Upper lobe of left lung (tissue), 4 donors: Measurements from ENCODE around the gene CDCA4.

Experiments used
- CTCF ChIP-seq, 6 experiments: fragments of 450-650 bp in 4 of 6; fragments of 200-600 bp in 2 of 6; sonication (generic) in 2 of 6; IDR thresholded peaks; one replicate each; pipeline ENCODE4 v1.5.1; 2016 to 2019; ENCODE audit warnings: antibody characterized with exemption in 6 of 6
- POLR2A ChIP-seq, 4 donors: fragments of 450-650 bp; IDR thresholded peaks; one replicate each; pipeline ENCODE4 v1.5.1; 2016 to 2017; ENCODE audit warnings: antibody characterized with exemption in 4 of 4, mild to moderate bottlenecking in 2 of 4
- POLR2AphosphoS5 ChIP-seq, 2 donors: sonication (generic); formaldehyde crosslinking; IDR thresholded peaks; one replicate each; pipeline ENCODE4 v1.5.1; 2017; ENCODE audit warnings: antibody characterized with exemption in 2 of 2

- TF ChIP-seq CTCF (IDR thresholded peaks at IDR 0.05) (no peak), POLR2AphosphoS5 (IDR thresholded peaks at IDR 0.05) (no peak), POLR2A (IDR thresholded peaks at IDR 0.05) (no peak)
These were observed 9.3 kb upstream of the CDCA4 start for GRCh38 chr14:105030194-105030593.
